Measurements from ENCODE around the gene TBCA. TPM values are rescaled to one million over a fixed set of nuclear protein-coding genes. Genes with fewer than 3 reads are reported as not detected.
A peak's percentile ranks its signal among the peaks of the same experiment; 100 is the strongest.

The TBCA gene
- total and polyA plus RNA-seq, 2 of the 13 experiments (the other 11 are each of a cell fraction or from before 2014, with no cell fraction given), result 93.8 to 309 TPM

- TF ChIP-seq BRF2 (CRISPR knock-in tag; IDR thresholded peaks at IDR 0.05) (no peak), RFXANK (CRISPR knock-in tag; IDR thresholded peaks at IDR 0.05) (no peak), PITX1 (CRISPR knock-in tag; IDR thresholded peaks at IDR 0.05) (no peak), ZBTB42 (CRISPR knock-in tag; IDR thresholded peaks at IDR 0.05) (peak; percentile 74; the same call in 1 of the 2 replicates), ZNF17 (CRISPR knock-in tag; IDR thresholded peaks at IDR 0.05) (peak; percentile 78; the same call in 1 of the 2 replicates), BCL6 (CRISPR knock-in tag; IDR thresholded peaks at IDR 0.05) (peak; percentile 38; the same call in 1 of the 2 replicates), MIXL1 (CRISPR knock-in tag; IDR thresholded peaks at IDR 0.05) (no peak), NCOA1 (CRISPR knock-in tag; IDR thresholded peaks at IDR 0.05) (peak; percentile 74), CHD4 (IDR thresholded peaks at IDR 0.05; ENCODE audit: borderline replicate concordance, low read length) (no peak), SP140L (CRISPR knock-in tag; IDR thresholded peaks at IDR 0.05; ENCODE audit: borderline replicate concordance) (no peak), HCFC1 (IDR thresholded peaks at IDR 0.05; ENCODE audit: low read depth, low read length) (no peak), ZNF34 (CRISPR knock-in tag; IDR thresholded peaks at IDR 0.05; ENCODE audit: borderline replicate concordance) (no peak), ZNF451 (CRISPR knock-in tag; IDR thresholded peaks at IDR 0.05) (no peak), TEAD2 (CRISPR knock-in tag; IDR thresholded peaks at IDR 0.05) (no peak), ZNF335 (CRISPR knock-in tag; IDR thresholded peaks at IDR 0.05) (no peak), SOX13 (IDR thresholded peaks at IDR 0.05) (no peak), SOX13 (CRISPR knock-in tag; conservative IDR thresholded peaks at IDR 0.05 in 1 of 2, IDR thresholded peaks at IDR 0.05 in 1 of 2) (0 out of 4 replicates have a peak, but pooled peaks of 1 of the 2 experiments have one; percentile 3), MTF2 (CRISPR knock-in tag; IDR thresholded peaks at IDR 0.05; ENCODE audit: borderline replicate concordance) (peak; percentile 74; the same call in 1 of the 2 replicates), ATF5 (CRISPR knock-in tag; IDR thresholded peaks at IDR 0.05; ENCODE audit: low read depth) (no peak), ZNF205 (CRISPR knock-in tag; IDR thresholded peaks at IDR 0.05) (0 out of 2 replicates have a peak, but pooled peaks have one; percentile 29), NR2F2 (IDR thresholded peaks at IDR 0.05; ENCODE audit: borderline replicate concordance, low read depth) (no peak), LCORL (IDR thresholded peaks at IDR 0.05) (peak; percentile 65; the same call in 1 of the 2 replicates), LCORL (CRISPR knock-in tag; IDR thresholded peaks at IDR 0.05) (peak; percentile 77), CHD2 (IDR thresholded peaks at IDR 0.05; ENCODE audit: low read depth, low read length) (peak; percentile 38; the same call in 1 of the 2 replicates), ZNF841 (CRISPR knock-in tag; IDR thresholded peaks at IDR 0.05; ENCODE audit: borderline replicate concordance) (no peak), ZNF572 (CRISPR knock-in tag; IDR thresholded peaks at IDR 0.05) (no peak), EED (CRISPR knock-in tag; IDR thresholded peaks at IDR 0.05) (peak; percentile 50; the same call in 1 of the 2 replicates), ZNF3 (CRISPR knock-in tag; IDR thresholded peaks at IDR 0.05) (no peak), ZNF12 (CRISPR knock-in tag; IDR thresholded peaks at IDR 0.05) (no peak; the same call in 1 of the 2 replicates), NR2F1 (CRISPR knock-in tag; IDR thresholded peaks at IDR 0.05) (no peak), BATF2 (CRISPR knock-in tag; IDR thresholded peaks at IDR 0.05) (no peak), PLRG1 (conservative IDR thresholded peaks at IDR 0.05) (no peak), CREB1 (IDR thresholded peaks at IDR 0.05) (no peak), CREB1 (CRISPR knock-in tag; IDR thresholded peaks at IDR 0.05) (no peak)
Observed at GRCh38 chr5:77775790-77776553, at the start of gene TBCA (continued).

All from HepG2 (cell line).